T-helper 2 cell (primary cell): ENCODE data around the gene CACNA1C.

ENCODE experiments used
- DNase-seq, 5 experiments: peaks; one replicate each; pipeline versions ENCODE4 v3.0.0 to v3.0.0-alpha.2; 2012 to 2022

The CACNA1C gene

GRCh38 chr12:2208837-2209635, 156.2 kb downstream of the CACNA1C start:
- DNase-seq = no peak

GRCh38 chr12:2211119-2211518, 158.3 kb downstream of the CACNA1C start:
- no peak for DNase-seq

DNA sequence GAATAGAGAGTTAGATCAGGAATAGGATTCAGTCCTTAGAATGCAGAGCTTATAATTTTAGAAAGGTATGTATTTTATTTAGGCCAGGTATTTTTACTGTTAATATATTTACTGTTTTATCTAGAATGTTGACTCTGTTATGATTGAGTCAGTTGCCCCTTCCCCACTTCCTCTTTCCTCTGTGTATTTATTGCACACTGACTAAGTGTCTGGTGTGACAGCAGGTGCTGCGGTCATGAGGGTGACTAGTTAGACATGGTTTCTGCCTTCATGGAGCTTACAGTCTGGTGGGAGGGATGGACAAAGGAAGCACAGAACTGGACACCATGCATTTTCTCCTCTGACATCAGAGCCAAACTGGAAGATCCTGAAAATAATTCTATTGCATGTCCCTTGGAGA, 159.8 kb downstream of the CACNA1C start:
- DNase-seq = no peak

DNA sequence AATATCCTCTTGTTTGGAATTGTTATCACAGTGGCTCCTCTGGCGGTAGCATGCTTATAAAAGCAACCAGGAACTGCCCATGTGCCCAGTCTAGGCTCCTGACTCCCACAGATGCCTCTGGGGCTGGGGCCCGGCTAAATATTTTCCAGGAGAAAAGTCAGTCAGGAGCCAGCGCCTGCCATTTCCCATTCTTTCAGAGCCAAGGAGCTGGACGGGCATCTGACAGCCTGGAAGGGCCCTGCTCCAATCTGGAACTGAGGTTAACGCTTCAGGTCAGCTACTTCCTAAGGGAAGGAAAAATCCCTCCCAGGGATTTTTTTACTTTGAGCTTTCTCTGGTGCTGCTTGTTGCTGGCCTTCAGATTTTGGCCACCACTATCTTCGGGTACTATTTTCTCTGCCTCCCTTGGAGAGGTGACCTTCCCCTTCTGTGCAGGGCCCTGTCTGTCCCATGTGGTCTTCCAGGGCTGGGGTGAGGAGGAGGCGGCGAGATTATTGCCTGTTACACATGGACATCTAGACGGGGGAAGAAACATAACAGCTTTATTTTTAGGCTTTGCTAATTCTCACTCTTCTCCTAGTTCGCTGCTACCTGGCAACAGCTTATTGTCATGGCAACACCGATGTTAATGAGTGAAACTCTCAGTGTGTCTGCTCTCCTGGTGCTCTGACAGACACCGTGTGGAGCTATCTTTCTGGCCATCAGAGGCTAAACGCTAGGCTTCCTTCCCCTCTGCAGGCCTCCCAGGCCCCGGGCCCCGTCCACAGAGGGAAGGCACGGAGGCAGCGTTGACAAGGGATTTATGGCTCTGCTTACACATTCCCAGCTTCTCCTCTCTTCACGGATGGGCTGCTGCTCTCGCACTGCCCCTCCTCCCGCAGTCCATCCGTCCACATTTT, 160.4 kb downstream of the CACNA1C start:
- DNase-seq = no peak

- no peak for DNase-seq
Observed at GRCh38 chr12:2214411-2214810, 161.6 kb downstream of the CACNA1C start.

GRCh38 chr12:2215709-2216560, 163.1 kb downstream of the CACNA1C start:
- no peak for DNase-seq

- no peak for DNase-seq
Observed at GRCh38 chr12:2218706-2219105, 165.9 kb downstream of the CACNA1C start.

- no peak for DNase-seq
Observed at GRCh38 chr12:2221030-2221621, 168.3 kb downstream of the CACNA1C start.

DNA sequence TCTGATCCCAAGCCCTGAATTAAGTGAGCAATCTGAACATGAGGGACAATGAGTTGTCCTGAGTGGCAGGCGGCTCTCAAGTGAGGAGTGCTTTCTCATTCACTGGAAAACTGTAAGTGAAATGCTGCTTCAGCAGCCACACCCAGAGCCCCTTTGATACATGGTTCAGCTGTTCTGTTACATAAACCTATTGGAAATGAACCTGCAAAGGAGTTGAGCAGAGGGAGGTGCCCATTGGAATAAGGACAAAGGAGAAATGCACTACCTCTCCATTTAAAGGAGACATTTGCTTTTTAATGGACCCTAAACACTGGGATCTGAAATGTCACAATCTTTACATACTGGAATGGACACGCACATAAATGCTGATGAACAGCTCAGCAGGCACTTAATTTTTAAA, 169.9 kb downstream of the CACNA1C start:
- no peak for DNase-seq

GRCh38 chr12:2224961-2225360, 172.2 kb downstream of the CACNA1C start:
- no peak for DNase-seq

GRCh38 chr12:2225696-2226095, 172.9 kb downstream of the CACNA1C start:
- no peak for DNase-seq

DNA sequence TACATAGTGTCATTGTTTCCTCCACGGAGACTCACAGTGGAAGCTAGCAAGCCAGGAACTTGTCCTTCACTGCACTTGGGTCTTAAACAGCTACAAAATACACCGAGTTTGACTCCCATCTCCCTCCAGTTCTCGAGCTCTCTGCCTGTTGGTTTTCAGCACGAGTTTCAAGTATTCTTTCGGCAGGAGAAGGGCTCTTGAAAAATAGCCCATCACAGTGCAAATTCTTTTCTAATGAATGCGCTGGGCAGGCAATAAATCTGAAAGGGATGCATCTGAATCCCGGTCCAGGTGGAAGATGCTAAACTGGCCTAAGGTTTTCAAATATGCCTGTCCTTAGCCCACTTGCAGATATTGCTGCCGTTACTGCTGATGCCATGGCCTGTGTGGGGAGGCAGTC, 173.9 kb downstream of the CACNA1C start:
- no peak for DNase-seq

DNA sequence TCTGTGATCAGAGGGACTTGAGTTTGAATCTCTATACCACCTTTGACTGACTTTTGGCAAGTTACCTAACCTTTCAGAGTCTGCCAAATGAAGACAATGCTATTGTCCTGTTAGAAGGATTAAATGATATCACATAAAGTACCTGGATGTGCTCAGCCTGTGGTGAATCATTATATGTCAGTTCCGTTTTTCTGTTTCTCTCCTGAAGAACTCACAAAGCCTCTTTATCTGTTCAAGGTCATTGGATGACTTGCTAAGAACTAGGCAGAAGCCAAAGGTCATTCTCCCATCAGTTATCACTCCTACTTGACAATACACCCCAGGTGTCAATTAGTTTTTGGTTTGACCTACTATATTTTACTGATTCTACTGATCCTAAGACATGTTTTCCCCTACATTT, 174.6 kb downstream of the CACNA1C start:
- DNase-seq = no peak

GRCh38 chr12:2228535-2228934, 175.7 kb downstream of the CACNA1C start:
- DNase-seq = no peak

GRCh38 chr12:2229661-2230539, 177.1 kb downstream of the CACNA1C start:
- DNase-seq = no peak

GRCh38 chr12:2231011-2231595, 178.3 kb downstream of the CACNA1C start:
- peak in 1 of 5 experiments; percentile 17 for DNase-seq

DNA sequence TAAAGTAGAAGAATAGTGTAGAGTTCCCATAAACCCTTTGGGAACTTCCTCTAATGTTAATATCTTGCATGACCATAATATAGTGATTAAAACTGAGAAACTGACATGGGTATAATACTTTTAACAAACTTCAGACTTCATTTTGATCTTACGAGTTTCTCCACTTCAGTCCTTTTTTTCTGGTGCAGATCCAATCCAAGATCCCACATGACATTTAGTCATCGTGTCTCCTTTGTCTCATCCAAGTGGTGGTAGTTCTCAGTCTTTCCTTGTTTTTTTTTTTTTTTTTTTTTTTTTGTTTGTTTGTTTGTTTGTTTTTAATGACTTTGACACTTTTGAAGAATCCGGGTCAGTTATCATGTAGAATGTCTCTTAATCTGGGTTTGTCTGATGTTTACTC, 179.2 kb downstream of the CACNA1C start:
- no peak for DNase-seq

DNA sequence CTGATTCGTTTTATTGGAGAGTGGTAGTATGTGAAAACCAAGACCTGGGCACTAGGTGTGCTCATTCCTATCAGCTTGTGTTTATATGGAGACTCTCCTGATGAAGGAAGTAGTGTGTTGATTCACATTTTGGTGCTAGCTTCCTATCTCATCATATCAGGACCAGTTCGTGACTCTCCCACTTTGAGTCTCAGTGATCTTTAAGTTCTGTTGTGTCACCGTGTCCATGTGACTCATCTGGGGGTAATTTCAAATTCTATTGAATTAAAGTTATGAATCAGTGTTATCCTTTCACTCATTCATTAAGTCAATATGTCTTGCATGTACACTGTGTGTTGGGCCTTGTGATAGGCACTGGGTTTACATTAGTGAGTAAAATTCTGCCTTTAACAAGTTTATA, 180.2 kb downstream of the CACNA1C start:
- peak in 1 of 5 experiments; percentile 22 for DNase-seq

GRCh38 chr12:2234091-2234490, 181.3 kb downstream of the CACNA1C start:
- no peak for DNase-seq

GRCh38 chr12:2234646-2235350, 182.0 kb downstream of the CACNA1C start:
- DNase-seq = no peak
